Left lobe of liver (tissue), 2 donors: ENCODE results near the gene DNAAF8. TPM values are rescaled to one million over a fixed set of nuclear protein-coding genes. Genes with fewer than 3 reads are reported as not detected.

Source experiments
- ATAC-seq: fragments of 200-7000 bp; cut with Tn5 transposase; one replicate; pipeline ENCODE4 v1.9.1; 2020; ENCODE audit warnings: mild to moderate bottlenecking, moderate library complexity
- DNase-seq: peaks from one replicate; pipeline ENCODE4 v3.0.0-alpha.2; 2020; ENCODE audit warnings: low spot score
- total RNA-seq: library from RNA; stranded (reverse); gene quantifications from one replicate; pipeline ENCODE4 v1.2.1, GENCODE V29; 2021
- donor health status: DM: no; HTN: no; CAD: no; lungs with moderate emphysema.
- donor health status: DM: no; HTN: yes; CAD: no.

DNAAF8 gene
- total RNA-seq, 1 donor from 2014 or later: 0.45 TPM

- no peak for ATAC-seq
Measured at GRCh38 chr16:4694642-4695451, 39.5 kb upstream of the DNAAF8 start.

GRCh38 chr16:4695473-4696171 is 38.7 kb upstream of the DNAAF8 start:
- ATAC-seq (no peak), DNase-seq (no peak)

More at GRCh38 chr16:4694642-4695451, 39.5 kb upstream of the DNAAF8 start:
- DNase-seq: peak; percentile 56

GRCh38 chr16:4696172-4696904 is 38.0 kb upstream of the DNAAF8 start:
- DNase-seq (peak; percentile 49), ATAC-seq (no peak)

GRCh38 chr16:4696905-4697847 is 37.2 kb upstream of the DNAAF8 start:
- DNase-seq (peak; percentile 48), ATAC-seq (no peak)

GRCh38 chr16:4697848-4698291 is 36.5 kb upstream of the DNAAF8 start:
- no peak for DNase-seq
- ATAC-seq: no peak

GRCh38 chr16:4698321-4699045 is 35.9 kb upstream of the DNAAF8 start:
- peak; percentile 49 for DNase-seq
- no peak for ATAC-seq

- ATAC-seq (no peak), DNase-seq (no peak)
Measured at GRCh38 chr16:4699046-4699556, 35.2 kb upstream of the DNAAF8 start.

- ATAC-seq: no peak
- DNase-seq: no peak
Measured at GRCh38 chr16:4700380-4700996, 33.8 kb upstream of the DNAAF8 start.

GRCh38 chr16:4700997-4701743 is 33.2 kb upstream of the DNAAF8 start:
- peak; percentile 74 for DNase-seq
- peak; percentile 76 for ATAC-seq

GRCh38 chr16:4701791-4702465 is 32.4 kb upstream of the DNAAF8 start:
- ATAC-seq (peak; percentile 9), DNase-seq (peak; percentile 46)

GRCh38 chr16:4702466-4702808 is 31.9 kb upstream of the DNAAF8 start:
- ATAC-seq (peak; percentile 58), DNase-seq (peak; percentile 59)

GRCh38 chr16:4703906-4704305 is 30.4 kb upstream of the DNAAF8 start:
- no peak for DNase-seq
- ATAC-seq: no peak

- no peak for DNase-seq
- no peak for ATAC-seq
Measured at GRCh38 chr16:4704491-4704890, 29.8 kb upstream of the DNAAF8 start.

GRCh38 chr16:4704913-4705312 is 29.4 kb upstream of the DNAAF8 start:
- DNase-seq (no peak), ATAC-seq (no peak)

GRCh38 chr16:4706871-4707270 is 27.5 kb upstream of the DNAAF8 start:
- DNase-seq (no peak), ATAC-seq (no peak)

- DNase-seq (no peak), ATAC-seq (no peak)
Measured at GRCh38 chr16:4709481-4709880, 24.9 kb upstream of the DNAAF8 start.

- DNase-seq (no peak), ATAC-seq (no peak)
Measured at GRCh38 chr16:4713663-4714501, 20.5 kb upstream of the DNAAF8 start.
